Measurements from ENCODE around the gene CLSTN3.

DNA sequence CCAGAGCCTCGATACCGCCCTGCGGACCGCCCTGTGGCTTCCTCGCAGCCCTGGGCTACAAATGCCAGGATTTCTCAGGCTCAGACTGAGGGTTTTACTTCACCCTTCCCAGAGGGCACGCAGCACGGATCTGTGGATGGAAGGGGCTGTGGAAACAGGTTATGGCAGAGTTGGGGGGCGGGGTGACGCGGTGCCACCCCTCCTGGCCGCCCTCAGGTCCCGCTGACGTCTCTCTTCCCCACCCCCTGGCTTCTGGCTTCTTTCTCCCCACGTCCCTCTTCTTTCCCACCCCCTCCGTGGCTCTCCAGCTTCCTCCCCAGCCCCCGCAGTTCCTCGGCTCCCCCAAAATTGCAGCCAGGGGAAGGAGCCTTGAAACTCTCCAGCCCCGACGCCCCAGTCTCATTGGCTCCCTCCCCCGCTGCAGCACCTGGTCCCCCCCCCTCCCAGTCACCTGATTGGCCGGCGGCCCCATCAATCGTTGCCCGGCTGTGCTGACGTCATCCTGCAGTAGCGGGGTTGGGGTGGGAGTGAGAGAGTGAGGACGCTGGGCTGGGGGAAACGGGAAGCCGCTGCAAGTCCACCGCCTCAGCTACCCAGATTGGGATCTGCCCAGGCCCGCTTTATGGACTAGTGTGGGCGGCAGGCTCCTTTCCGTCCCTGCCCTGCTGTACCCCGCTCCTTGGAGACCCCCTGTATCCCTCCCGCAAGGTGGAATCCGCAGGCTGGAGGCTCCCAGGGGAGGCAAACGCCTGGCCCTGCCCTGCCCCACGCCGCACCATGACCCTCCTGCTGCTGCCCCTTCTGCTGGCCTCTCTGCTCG, at the start of gene CLSTN3:
- no peak for TF ChIP-seq POLR2A (IDR thresholded peaks at IDR 0.05; ENCODE audit: low read length)
- no peak for TF ChIP-seq RARB (CRISPR knock-in tag; IDR thresholded peaks at IDR 0.05)
- TF ChIP-seq, protein P1, sequence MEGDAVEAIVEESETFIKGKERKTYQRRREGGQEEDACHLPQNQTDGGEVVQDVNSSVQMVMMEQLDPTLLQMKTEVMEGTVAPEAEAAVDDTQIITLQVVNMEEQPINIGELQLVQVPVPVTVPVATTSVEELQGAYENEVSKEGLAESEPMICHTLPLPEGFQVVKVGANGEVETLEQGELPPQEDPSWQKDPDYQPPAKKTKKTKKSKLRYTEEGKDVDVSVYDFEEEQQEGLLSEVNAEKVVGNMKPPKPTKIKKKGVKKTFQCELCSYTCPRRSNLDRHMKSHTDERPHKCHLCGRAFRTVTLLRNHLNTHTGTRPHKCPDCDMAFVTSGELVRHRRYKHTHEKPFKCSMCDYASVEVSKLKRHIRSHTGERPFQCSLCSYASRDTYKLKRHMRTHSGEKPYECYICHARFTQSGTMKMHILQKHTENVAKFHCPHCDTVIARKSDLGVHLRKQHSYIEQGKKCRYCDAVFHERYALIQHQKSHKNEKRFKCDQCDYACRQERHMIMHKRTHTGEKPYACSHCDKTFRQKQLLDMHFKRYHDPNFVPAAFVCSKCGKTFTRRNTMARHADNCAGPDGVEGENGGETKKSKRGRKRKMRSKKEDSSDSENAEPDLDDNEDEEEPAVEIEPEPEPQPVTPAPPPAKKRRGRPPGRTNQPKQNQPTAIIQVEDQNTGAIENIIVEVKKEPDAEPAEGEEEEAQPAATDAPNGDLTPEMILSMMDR (IDR thresholded peaks at IDR 0.05): no peak
- TF ChIP-seq BHLHE40 (IDR thresholded peaks at IDR 0.05; ENCODE audit: low read depth, low read length): no peak
- TF ChIP-seq MAZ (IDR thresholded peaks at IDR 0.05; ENCODE audit: borderline replicate concordance, low read depth, low read length): no peak
- TF ChIP-seq, protein P2, sequence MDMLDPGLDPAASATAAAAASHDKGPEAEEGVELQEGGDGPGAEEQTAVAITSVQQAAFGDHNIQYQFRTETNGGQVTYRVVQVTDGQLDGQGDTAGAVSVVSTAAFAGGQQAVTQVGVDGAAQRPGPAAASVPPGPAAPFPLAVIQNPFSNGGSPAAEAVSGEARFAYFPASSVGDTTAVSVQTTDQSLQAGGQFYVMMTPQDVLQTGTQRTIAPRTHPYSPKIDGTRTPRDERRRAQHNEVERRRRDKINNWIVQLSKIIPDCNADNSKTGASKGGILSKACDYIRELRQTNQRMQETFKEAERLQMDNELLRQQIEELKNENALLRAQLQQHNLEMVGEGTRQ (IDR thresholded peaks at IDR 0.05): no peak
- TF ChIP-seq FOXS1 (CRISPR knock-in tag; IDR thresholded peaks at IDR 0.05): no peak
- no peak for TF ChIP-seq EHMT2 (IDR thresholded peaks at IDR 0.05; ENCODE audit: low read depth)
